Caki2 (cell line): ENCODE results near the gene SYT8. TPM values are rescaled to one million over a fixed set of nuclear protein-coding genes. Genes with fewer than 3 reads are reported as not detected.

Experiments used
- DNase-seq: peaks from one replicate; pipeline ENCODE4 v3.0.0-alpha.2; 2015; ENCODE audit warnings: low read depth
- in situ Hi-C: cut with HindIII; loops from 2 replicates; pipeline ENCODE4 v1.10.0; 2016; ENCODE audit warnings: low sequenced_read_pairs, low pct_unique_long_range_greater_than_20kb, mixed read lengths
- total RNA-seq: library from RNA; depleted of rRNA; stranded (reverse); fragments of >200 nt; shearing (Covaris generic); gene quantifications from 2 replicates; pipeline ENCODE4 v1.2.3, GENCODE V29; 2014; ENCODE audit warnings: low replicate concordance

Gene SYT8
- total RNA-seq, 1 experiment from 2014 or later, result not detected

DNA sequence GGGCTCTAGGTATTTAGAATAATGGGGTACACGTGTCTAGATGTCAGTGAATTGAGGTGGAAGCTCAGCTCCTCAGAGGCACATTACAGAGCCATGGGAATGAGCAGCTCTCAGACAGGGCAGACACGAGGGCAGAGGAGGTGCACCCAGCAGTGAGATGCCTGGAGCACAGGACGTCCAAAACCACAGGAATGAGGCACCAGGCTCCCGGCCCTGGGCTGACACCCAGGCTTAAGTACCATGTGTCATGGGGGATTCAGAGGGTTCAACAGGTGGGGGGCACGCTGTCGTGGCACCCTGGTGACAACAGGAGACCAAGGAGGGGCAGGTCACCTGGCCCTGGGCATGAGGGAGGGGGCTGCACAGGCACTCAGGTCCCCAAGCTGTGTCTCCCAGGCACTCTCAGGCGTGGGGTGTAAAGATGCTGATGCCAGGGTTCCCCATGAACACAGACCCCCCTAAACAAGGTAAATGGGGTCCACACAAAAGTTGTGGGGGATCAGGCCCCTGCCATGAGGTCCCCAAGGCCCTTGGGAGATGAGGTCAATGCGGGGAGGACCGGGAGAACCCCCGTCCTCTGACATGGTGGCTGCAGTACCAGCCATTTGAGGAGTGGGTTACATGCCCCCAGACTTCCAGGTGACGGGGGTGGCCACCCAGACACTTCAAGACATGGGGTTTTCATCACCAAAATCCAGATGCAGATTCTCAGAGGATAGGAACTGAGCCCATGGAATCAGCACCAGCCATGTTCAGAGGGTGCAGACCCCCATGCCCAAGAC, 5.6 kb upstream of the SYT8 start:
- in situ Hi-C loops, result no loop called here
- DNase-seq, result peak; percentile 58

- no peak for DNase-seq
- in situ Hi-C loops, result no loop called here
These were observed 4.8 kb upstream of the SYT8 start for GRCh38 chr11:1830004-1830321.

GRCh38 chr11:1830322-1831223, 4.2 kb upstream of the SYT8 start:
- peak; percentile 82 for DNase-seq
- in situ Hi-C loops, result no loop called here

DNA sequence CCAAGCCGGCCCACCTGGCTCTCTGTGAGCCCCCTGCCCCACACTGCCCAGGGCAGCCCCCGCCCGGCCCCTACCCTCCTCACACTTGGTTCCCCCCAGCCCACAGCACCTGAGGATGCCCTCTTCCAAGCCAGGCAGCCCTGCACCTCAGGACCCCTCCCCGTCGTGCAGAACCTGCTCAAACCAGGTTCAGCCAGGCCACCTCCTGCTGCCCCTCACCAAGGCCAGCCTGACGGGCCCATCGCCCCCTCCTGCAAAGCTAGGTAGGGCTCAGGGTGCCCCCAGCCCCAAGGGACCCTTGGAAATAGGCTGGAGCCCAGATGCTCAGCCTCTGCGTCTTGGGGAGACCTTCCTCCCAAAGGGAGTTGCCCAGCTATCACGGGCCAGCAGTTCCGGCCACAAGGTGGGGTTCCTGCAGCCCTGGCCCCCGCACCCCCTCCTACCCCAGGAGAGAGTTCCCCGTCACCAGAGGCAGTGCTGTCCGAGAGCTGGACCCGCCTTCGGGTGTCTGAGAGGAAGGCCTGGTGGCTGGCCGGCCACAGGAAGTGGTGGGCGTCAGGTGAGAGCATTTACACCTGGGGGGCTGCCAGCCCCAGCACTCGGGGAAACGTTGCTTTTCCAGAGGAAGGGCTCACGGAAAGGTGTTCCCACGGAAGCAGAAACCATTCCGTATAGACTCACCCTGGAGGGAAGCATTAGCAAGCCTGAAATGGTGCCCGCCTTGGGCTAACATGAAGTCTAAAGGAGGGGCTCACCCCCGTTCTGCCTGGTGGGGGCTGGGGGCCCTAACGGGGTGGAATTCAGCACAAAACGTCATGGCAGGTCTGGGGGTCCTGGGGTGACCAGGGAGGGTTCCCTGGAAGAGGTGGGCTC, 3.2 kb upstream of the SYT8 start:
- in situ Hi-C loops, result no loop called here
- DNase-seq, result no peak

DNA sequence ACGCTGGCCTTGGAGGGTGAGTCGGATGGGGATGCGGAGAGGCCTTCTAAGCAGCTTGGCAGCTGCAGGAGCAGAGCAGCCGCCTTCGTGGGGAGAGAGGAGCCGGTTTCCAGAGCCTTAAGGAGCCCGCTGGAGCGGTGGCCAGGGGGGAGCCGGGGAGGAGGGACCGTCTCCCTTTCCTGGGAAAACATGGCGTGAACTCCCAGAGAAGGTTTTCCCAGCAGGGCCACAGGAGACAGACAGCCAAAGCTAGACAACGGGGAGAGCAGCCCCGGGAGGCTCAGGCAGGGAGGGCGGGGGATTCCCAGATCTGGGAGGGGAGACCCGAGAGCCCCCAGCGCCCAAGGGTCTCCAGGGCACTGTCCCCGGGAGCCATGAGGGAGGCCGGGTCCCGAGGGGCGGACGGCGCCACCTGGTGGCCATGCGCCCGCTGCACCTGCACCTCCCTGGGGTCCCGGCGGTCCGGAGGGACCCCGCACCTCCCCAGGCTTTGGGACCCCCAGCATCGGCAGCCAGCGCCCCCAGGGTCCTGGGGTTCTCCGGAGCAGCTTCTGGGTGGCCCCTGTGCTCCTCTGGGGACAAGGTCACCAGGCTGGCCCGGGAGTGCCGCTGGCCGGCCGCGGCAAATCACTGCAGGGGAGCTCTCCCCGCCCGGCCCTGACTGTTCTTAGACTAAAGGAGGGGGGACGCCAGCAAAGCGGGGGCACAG, 2.4 kb upstream of the SYT8 start:
- in situ Hi-C loops, result no loop called here
- peak; percentile 45 for DNase-seq

GRCh38 chr11:1832920-1833295, 1.9 kb upstream of the SYT8 start:
- in situ Hi-C loops, result no loop called here
- no peak for DNase-seq

GRCh38 chr11:1834062-1834610, 654 bp upstream of the SYT8 start:
- peak; percentile 26 for DNase-seq
- in situ Hi-C loops, result no loop called here

- in situ Hi-C loops, result no loop called here
These were observed 851 bp downstream of the SYT8 start for GRCh38 chr11:1835671-1836010.

GRCh38 chr11:1836011-1836945, 1.5 kb downstream of the SYT8 start:
- no peak for DNase-seq
- in situ Hi-C loops, result no loop called here

More at GRCh38 chr11:1835671-1836010, 851 bp downstream of the SYT8 start:
- no peak for DNase-seq

GRCh38 chr11:1837171-1838076, 2.6 kb downstream of the SYT8 start:
- in situ Hi-C loops, result no loop called here
- DNase-seq, result no peak

DNA sequence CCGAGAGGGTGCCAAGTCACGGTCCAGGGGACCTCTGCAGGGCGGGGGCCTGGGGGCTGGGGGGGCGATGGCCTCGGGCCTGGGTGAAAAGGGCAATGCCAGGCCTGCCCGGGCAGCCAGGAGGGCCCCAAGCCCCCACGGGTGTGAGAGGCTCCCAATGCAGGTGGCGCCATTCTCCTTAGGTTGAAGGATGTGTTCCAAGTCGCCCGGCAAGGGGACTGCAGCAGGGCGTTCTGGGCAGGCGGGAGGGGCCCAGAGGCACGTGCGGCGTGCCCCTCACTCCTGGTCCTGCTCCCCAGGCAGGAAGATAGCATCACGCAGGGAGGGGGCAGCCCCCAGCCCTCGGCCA, 3.3 kb downstream of the SYT8 start:
- no peak for DNase-seq
- in situ Hi-C loops, result no loop called here

DNA sequence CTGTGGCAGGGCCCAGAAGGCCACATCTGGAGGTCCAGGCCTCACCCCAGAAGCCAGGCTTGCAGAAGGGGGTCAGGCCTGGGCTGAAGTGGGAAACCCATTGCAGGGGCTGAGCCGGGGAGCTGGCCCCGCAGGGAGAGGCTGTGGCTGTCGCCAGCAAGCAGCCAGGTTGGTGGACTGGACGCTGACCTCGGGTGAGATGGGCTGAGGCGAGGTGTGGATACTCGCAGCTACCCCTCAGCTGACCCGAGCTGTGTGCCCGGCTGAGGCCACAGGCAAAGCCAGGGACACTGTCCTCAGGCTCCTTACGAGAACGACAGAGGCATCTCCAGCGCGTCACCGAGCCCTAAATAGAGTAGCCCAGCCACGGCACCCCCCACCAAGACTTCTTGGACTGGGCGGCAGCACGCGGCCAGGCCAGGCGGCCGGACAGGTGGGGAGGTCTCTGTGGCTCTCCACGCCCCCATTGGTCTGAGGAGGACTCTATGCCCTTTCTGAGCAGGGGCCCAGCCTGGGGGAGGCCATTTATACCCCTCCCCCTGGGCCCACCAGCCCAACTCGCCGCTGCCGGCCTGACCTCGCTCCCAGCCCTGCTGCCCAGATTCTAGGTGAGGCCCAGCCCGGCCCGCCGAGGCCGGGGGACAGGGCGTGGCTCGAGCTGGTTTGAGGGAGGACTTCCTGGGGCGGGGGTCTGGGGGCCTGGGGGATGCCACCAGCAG, 3.8 kb downstream of the SYT8 start, which contains the start of gene TNNI2:
TSS of gene TNNI2 (plus strand) at position 556 of the 719 bp plus-strand sequence. CDS start 716 bp downstream, outside the sequence.
- DNase-seq, result no peak
- in situ Hi-C loops, result no loop called here

GRCh38 chr11:1839204-1839923, 4.6 kb downstream of the SYT8 start:
- DNase-seq, result no peak

DNA sequence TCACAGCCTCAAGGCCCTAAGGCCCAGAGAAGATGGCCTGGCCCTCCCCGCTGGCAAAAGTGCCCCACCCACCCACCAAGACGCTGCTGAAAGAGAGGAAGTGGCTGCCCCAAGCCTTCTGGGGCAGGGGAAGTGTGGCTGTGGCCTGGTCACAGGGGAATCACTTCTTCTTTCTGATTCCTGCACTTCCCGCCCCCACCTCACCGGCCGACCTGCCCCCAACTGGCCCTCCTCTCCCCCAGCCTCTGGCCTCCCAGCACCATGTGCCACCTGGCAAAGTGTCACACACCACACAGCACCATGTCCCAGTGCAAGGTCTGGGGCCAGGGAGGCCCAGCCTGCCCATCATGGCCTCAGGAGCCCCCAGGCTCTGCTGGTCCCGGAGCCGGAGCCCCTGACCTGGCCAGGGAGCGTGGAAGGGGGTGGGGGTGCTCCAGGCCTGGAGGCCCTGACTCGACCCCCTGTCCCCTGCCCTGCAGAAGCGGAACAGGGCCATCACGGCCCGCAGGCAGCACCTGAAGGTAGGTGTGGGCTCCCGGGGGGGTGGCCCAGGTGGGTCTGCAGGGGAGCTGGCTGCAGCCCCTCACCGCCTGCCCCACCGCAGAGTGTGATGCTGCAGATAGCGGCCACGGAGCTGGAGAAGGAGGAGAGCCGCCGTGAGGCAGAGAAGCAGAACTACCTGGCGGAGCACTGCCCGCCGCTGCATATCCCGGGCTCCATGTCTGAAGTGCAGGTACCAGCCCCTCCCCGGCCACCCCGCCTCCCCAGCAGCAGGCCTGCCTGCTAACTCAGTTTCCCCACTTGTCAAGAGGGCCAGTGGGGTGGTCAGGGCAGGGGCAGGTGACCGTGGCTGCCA, 5.4 kb downstream of the SYT8 start:
- in situ Hi-C loops, result no loop called here
- DNase-seq, result no peak

More at GRCh38 chr11:1839204-1839923, 4.6 kb downstream of the SYT8 start:
- in situ Hi-C loops, result no loop called here
